ENCODE measurements around the gene ANKRD52. TPM values are rescaled to one million over a fixed set of nuclear protein-coding genes. Genes with fewer than 3 reads are reported as not detected.
"Not testable (repeated sequence)": the region's sequence is repeated elsewhere in the genome, so short reads cannot be mapped to it uniquely, and the experiment has no call there.

ANKRD52 gene
- total and polyA plus RNA-seq, 4 donors = 5.4 to 13.6 (median 9.3) TPM

DNA sequence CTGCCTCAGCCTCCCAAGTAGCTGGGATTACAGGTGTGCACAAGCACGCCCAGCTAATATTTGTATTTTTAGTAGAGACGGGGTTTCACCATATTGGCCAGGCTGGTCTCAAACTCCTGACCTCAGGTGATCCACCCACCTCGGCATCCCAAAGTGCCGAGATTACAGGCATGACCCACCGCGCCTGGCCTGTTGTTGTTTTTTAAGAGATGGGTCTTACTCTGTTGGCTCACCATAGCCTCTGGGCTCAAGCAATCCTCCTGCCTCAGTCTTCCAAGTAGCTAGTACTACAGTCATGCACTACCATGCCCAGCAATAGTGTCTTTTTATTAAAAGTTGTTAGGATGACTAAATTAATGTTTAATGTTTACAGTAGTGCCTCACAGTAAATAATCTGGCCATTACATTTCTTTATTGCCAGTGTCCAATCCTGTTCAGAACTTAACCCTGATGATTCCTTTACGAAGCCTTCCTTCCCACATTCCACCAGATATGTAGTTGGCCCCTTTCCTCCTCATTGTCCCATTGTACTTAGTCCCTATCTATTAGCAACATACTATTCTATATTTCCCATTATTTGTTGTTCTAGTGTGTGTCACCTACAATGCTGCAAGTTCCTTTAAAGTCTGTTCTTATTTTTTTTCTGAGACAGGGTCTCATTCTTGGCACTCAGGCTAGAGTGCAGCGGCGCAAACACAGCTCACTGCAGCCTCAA is 60.1 kb downstream of the ANKRD52 start:
- Histone ChIP-seq H3K4me1 (ENCODE audit: control insufficient read depth in 4 of 4, insufficient read depth in 4 of 4, low read length in 3 of 4) (peaks cover 0 to 7% (median 0%) of the 10 kb centered on the region in 4 donors), H3K36me3 (ENCODE audit: control insufficient read depth in 4 of 4, insufficient read depth in 3 of 4, low read depth in 1 of 4, low read length in 3 of 4) (no peaks in the 10 kb centered on the region), H3K27ac (ENCODE audit: low read depth in 1 of 2, low read length in 2 of 2) (no peak overlapping the region), H3K27me3 (ENCODE audit: control insufficient read depth in 4 of 4, insufficient read depth in 4 of 4, low read length in 3 of 4) (no peaks in the 10 kb centered on the region), H3K4me3 (ENCODE audit: low read depth in 1 of 3, low read length in 3 of 3) (no peak overlapping the region), H3K9ac (ENCODE audit: low read depth in 1 of 2, low read length in 2 of 2) (no peak overlapping the region), H3K9me3 (ENCODE audit: control insufficient read depth in 4 of 4, low read length in 3 of 4) (no peaks in the 10 kb centered on the region)
- 89% methylated on average over 9 of the region's 9 CpGs for whole genome bisulfite sequencing
- DNase-seq (ENCODE audit: low spot score) = no peak
- TF ChIP-seq RAD21 (IDR thresholded peaks at IDR 0.05) (no peak), HNF4A (conservative IDR thresholded peaks at IDR 0.05) (no peak), GABPA (IDR thresholded peaks at IDR 0.05 in 1 of 2, conservative IDR thresholded peaks at IDR 0.05 in 1 of 2) (no peak), FOXA1 (IDR thresholded peaks at IDR 0.05) (no peak), HNF4G (IDR thresholded peaks at IDR 0.05) (no peak), YY1 (IDR thresholded peaks at IDR 0.05) (no peak), SP1 (IDR thresholded peaks at IDR 0.05) (no peak), FOXA2 (IDR thresholded peaks at IDR 0.05) (no peak), RXRA (IDR thresholded peaks at IDR 0.05) (no peak)
- TF ChIP-seq, protein P1, sequence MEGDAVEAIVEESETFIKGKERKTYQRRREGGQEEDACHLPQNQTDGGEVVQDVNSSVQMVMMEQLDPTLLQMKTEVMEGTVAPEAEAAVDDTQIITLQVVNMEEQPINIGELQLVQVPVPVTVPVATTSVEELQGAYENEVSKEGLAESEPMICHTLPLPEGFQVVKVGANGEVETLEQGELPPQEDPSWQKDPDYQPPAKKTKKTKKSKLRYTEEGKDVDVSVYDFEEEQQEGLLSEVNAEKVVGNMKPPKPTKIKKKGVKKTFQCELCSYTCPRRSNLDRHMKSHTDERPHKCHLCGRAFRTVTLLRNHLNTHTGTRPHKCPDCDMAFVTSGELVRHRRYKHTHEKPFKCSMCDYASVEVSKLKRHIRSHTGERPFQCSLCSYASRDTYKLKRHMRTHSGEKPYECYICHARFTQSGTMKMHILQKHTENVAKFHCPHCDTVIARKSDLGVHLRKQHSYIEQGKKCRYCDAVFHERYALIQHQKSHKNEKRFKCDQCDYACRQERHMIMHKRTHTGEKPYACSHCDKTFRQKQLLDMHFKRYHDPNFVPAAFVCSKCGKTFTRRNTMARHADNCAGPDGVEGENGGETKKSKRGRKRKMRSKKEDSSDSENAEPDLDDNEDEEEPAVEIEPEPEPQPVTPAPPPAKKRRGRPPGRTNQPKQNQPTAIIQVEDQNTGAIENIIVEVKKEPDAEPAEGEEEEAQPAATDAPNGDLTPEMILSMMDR (IDR thresholded peaks at IDR 0.05; ENCODE audit: low read depth, low read length, missing input control) = no peak
- TF ChIP-seq, protein P2, sequence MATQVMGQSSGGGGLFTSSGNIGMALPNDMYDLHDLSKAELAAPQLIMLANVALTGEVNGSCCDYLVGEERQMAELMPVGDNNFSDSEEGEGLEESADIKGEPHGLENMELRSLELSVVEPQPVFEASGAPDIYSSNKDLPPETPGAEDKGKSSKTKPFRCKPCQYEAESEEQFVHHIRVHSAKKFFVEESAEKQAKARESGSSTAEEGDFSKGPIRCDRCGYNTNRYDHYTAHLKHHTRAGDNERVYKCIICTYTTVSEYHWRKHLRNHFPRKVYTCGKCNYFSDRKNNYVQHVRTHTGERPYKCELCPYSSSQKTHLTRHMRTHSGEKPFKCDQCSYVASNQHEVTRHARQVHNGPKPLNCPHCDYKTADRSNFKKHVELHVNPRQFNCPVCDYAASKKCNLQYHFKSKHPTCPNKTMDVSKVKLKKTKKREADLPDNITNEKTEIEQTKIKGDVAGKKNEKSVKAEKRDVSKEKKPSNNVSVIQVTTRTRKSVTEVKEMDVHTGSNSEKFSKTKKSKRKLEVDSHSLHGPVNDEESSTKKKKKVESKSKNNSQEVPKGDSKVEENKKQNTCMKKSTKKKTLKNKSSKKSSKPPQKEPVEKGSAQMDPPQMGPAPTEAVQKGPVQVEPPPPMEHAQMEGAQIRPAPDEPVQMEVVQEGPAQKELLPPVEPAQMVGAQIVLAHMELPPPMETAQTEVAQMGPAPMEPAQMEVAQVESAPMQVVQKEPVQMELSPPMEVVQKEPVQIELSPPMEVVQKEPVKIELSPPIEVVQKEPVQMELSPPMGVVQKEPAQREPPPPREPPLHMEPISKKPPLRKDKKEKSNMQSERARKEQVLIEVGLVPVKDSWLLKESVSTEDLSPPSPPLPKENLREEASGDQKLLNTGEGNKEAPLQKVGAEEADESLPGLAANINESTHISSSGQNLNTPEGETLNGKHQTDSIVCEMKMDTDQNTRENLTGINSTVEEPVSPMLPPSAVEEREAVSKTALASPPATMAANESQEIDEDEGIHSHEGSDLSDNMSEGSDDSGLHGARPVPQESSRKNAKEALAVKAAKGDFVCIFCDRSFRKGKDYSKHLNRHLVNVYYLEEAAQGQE (IDR thresholded peaks at IDR 0.05) = no peak
- TF ChIP-seq, protein P3, sequence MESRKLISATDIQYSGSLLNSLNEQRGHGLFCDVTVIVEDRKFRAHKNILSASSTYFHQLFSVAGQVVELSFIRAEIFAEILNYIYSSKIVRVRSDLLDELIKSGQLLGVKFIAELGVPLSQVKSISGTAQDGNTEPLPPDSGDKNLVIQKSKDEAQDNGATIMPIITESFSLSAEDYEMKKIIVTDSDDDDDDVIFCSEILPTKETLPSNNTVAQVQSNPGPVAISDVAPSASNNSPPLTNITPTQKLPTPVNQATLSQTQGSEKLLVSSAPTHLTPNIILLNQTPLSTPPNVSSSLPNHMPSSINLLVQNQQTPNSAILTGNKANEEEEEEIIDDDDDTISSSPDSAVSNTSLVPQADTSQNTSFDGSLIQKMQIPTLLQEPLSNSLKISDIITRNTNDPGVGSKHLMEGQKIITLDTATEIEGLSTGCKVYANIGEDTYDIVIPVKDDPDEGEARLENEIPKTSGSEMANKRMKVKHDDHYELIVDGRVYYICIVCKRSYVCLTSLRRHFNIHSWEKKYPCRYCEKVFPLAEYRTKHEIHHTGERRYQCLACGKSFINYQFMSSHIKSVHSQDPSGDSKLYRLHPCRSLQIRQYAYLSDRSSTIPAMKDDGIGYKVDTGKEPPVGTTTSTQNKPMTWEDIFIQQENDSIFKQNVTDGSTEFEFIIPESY (IDR thresholded peaks at IDR 0.05) = no peak
- TF ChIP-seq, protein P4, sequence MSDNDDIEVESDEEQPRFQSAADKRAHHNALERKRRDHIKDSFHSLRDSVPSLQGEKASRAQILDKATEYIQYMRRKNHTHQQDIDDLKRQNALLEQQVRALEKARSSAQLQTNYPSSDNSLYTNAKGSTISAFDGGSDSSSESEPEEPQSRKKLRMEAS (IDR thresholded peaks at IDR 0.05) = no peak

DNA sequence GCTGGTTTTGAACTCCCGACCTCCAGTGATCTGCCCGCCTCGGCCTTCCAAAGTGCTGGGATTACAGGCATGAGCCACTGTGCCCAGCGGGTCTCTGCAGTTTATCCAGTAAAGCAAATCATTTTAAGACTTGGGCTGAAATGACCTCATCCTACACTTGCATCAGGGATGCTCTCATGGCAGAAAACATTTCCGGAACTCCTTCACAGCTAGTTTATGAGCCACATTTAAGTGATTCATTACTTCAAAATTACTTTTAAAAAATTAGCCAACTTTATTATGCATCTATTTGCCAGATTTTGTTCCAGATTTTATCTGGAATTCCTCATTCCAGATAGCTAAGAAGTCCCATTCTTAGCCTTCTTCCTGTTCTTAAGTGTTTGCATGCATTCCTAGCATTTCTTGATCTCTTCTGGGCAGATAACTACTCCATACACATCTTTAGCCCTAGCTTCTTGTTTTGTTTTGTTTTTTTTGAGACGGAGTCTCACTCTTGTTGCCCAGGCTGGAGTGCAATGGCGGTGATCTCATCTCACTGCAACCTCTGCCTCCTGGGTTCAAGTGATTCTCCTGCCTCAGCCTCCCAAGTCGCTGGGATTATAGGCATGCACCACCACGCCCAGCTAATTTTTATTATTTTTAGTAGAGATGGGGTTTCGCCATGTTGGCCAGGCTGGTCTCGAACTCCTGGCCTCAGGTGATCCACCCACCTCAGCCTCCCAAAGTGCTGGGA is 61.2 kb downstream of the ANKRD52 start:
- not testable (repeated sequence) for H3K4me3 ChIP-seq (ENCODE audit: low read depth in 1 of 3, low read length in 3 of 3); H3K9ac ChIP-seq (ENCODE audit: low read depth in 1 of 2, low read length in 2 of 2); H3K27ac ChIP-seq (ENCODE audit: low read depth in 1 of 2, low read length in 2 of 2); H3K27me3 ChIP-seq (ENCODE audit: control insufficient read depth in 4 of 4, insufficient read depth in 4 of 4, low read length in 3 of 4); DNase-seq (ENCODE audit: low spot score); H3K4me1 ChIP-seq (ENCODE audit: control insufficient read depth in 4 of 4, insufficient read depth in 4 of 4, low read length in 3 of 4); H3K9me3 ChIP-seq (ENCODE audit: control insufficient read depth in 4 of 4, low read length in 3 of 4); H3K36me3 ChIP-seq (ENCODE audit: control insufficient read depth in 4 of 4, insufficient read depth in 3 of 4, low read depth in 1 of 4, low read length in 3 of 4)
- 80% methylated on average over 11 of the region's 11 CpGs for WGBS

All from liver (tissue), 9 donors.